Measurements from ENCODE around the gene ELFN2. TPM values are rescaled to one million over a fixed set of nuclear protein-coding genes. Genes with fewer than 3 reads are reported as not detected.

ELFN2 gene
- total and polyA plus RNA-seq, 8 donors: 0.19 to 2.1 (median 1.1) TPM

DNA sequence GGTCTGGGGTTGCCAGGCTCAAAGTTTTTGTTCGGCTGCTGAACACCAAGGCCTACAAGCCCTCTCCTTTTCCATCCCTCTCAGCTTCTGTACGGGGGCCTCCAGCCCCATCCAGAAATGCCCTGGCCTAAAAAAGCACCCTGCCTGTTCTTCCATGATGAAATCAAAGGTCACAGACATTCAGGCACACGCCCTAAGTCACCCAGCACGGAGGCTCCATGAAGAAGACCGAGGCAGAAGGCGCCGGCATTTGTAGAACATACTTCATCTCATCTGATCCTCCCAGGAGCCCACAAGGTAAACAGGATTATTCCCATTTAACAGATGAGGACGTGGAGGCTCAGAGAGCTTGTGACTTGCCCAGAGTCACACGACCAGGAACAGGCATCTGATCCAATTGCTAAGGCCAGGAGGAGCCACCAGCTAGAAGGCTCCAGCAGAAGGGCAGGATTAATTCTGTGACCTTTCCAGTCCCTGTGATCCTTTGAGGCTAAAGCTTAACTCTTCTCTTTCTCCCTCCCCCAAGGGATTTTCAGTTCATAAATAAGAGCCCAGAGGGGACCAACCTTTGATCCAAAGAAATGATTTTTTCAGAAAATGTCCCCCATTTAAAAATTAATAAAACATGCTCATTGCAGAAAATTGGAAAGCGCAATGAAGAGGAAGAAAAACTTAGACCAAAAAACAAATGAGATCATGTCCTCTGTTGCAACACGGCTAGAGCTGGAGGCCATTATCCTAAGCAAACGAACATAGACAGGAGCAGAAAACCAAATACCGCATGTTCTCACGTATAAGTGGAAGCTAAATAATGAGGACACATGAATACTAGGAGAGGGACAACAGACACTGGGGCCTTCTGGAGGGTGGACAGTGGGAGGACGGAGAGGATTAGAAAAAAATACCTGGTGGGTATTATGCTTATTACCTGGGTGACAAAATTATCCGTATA, 106.3 kb downstream of the ELFN2 start:
- TF ChIP-seq CTCF (IDR thresholded peaks at IDR 0.05): no peak
- H3K27ac ChIP-seq: no peak overlapping the region
- intact Hi-C loops (cut with DNase I): no loop called here
- H3K36me3 ChIP-seq: no peaks in the 10 kb centered on the region
- no peak overlapping the region for H3K4me3 ChIP-seq
- 67 to 73% methylated on average over 16 of the region's 16 CpGs for WGBS, 2 donors
- DNase-seq: no peak
- H3K9me3 ChIP-seq: no peaks in the 10 kb centered on the region
- peaks cover 0 to 13% (median 1%) of the 10 kb centered on the region in 4 donors for H3K27me3 ChIP-seq
- ATAC-seq: no peak
- H3K4me1 ChIP-seq: peaks cover 0 to 21% (median 0%) of the 10 kb centered on the region in 3 donors
- FAIRE-seq: no peak

DNA sequence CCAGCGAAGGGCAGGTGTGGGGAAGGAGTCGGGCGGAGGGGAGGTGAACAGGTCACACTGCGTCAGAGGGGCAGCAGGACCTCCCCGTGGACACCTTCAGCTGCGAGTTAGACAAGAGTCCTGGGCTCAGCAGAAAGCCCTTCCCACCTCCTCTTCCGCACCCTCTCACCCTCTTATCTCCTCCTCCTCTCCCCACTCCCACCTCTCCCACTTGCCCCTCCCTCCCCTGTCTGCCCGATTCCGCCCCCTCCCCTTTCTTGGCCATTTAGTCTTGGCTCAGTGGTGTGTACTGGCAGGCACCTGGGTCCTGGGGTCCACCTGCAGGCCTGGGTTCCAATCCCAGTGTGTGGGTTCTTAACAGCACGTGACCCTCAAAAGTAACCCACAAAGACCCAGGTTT, 107.8 kb downstream of the ELFN2 start:
- H3K36me3 ChIP-seq: no peaks in the 10 kb centered on the region
- H3K9me3 ChIP-seq: no peaks in the 10 kb centered on the region
- WGBS, 2 donors: 73 to 79% methylated on average over 10 of the region's 10 CpGs
- intact Hi-C loops (cut with DNase I): loop anchor here in 2 of 3 donors (2.0 to 10.0 kb wide), 3 partner anchors 108 to 137 kb away; partner anchors contain the start of gene ELFN2 (in 1 of the 2)
- no peak overlapping the region for H3K27ac ChIP-seq
- TF ChIP-seq CTCF (IDR thresholded peaks at IDR 0.05): no peak
- H3K27me3 ChIP-seq: peaks cover 0 to 2% (median 0%) of the 10 kb centered on the region in 4 donors
- no peak for FAIRE-seq
- peaks cover 0 to 15% (median 0%) of the 10 kb centered on the region in 3 donors for H3K4me1 ChIP-seq
- no peak for ATAC-seq
- no peak for DNase-seq
- no peak overlapping the region for H3K4me3 ChIP-seq

DNA sequence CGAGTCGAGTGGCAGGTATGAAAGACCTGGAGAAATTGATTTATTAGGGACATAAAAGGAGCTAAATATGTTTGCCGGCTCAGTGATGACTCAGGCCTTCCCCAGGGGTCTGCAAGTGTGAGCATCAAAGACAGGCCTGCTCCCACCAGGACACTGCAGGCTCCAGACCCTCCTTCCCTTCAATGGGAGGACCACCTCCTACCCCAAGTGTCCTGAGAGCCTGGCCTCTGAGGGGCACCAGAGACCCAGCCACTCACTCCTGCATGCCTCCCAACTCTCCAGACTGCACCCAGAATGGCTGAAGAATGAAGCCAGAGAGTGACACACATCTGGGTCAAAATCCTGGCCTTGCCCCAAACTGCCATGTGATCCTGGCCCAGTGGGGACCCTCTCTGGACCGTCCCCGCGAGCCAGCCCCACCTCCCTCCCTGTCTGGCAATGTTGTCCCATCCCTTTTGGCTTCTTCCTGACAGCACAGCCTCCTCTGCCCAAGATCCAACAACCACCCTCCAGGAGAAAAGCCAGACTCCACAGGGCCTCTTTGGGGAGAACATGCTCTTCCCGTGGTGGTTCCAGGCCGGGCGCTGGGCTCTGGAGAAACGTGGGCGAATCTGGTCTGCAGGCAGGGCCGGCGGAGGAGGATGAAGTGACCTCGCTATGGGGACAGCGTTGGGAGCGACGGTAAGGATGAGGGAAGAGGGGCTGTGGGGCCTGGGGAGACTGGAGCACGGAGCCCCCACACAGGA, 108.7 kb downstream of the ELFN2 start:
- Histone ChIP-seq H3K4me3 (no peak overlapping the region), H3K36me3 (no peaks in the 10 kb centered on the region), H3K27me3 (no peaks in the 10 kb centered on the region), H3K4me1 (peaks cover 0 to 7% (median 0%) of the 10 kb centered on the region in 3 donors), H3K9me3 (no peaks in the 10 kb centered on the region), H3K27ac (no peak overlapping the region)
- no peak for FAIRE-seq
- TF ChIP-seq CTCF (IDR thresholded peaks at IDR 0.05): no peak
- WGBS, 2 donors: 61 to 71% methylated on average over 18 of the region's 18 CpGs
- no peak for ATAC-seq
- intact Hi-C loops (cut with DNase I): loop anchor here in 2 of 3 donors (2.0 to 10.0 kb wide), 3 partner anchors 109 to 138 kb away; partner anchors contain the start of gene ELFN2 (in 1 of the 2)
- no peak for DNase-seq

Other genes with a start within 250 kb of the ELFN2 start
- 1 to 10 TPM; 1.2 to 8.0 (median 2.1) TPM for gene C1QTNF6, start 239.2 kb downstream of the ELFN2 start, total RNA-seq
- gene C1QTNF6, start 239.2 kb downstream of the ELFN2 start, polyA plus RNA-seq: 10 to 100 TPM in 1 of 2 donors, 1 to 10 TPM in 1; 9.8 to 10.9 TPM
- gene SSTR3, start 215.0 kb downstream of the ELFN2 start, total RNA-seq: 1 to 10 TPM in 3 of 6 donors, under 1 TPM in 3; 0.32 to 1.6 (median 0.94) TPM
- gene SSTR3, start 215.0 kb downstream of the ELFN2 start, polyA plus RNA-seq: 1 to 10 TPM; 3.3 to 8.7 TPM
- gene RAC2, start 183.2 kb downstream of the ELFN2 start, total RNA-seq: 10 to 100 TPM in 1 of 6 donors, 1 to 10 TPM in 4, under 1 TPM in 1; 0.91 to 12.8 (median 3.2) TPM
- gene RAC2, start 183.2 kb downstream of the ELFN2 start, polyA plus RNA-seq: 1 to 10 TPM; 2.2 to 3.7 TPM
- gene CYTH4, start 145.0 kb downstream of the ELFN2 start, total RNA-seq: 10 to 100 TPM in 2 of 6 donors, 1 to 10 TPM in 3, under 1 TPM in 1; 0.79 to 12.0 (median 3.4) TPM
- 1 to 10 TPM; 2.0 to 3.5 TPM for gene CYTH4, start 145.0 kb downstream of the ELFN2 start, polyA plus RNA-seq
- gene MFNG, start 58.9 kb upstream of the ELFN2 start, total RNA-seq: 10 to 100 TPM in 1 of 6 donors, 1 to 10 TPM in 5; 1.5 to 10.5 (median 3.4) TPM
- 1 to 10 TPM; 5.2 to 6.5 TPM for gene MFNG, start 58.9 kb upstream of the ELFN2 start, polyA plus RNA-seq
- 10 to 100 TPM in 4 of 6 donors, 1 to 10 TPM in 2; 9.9 to 20.6 (median 11.5) TPM for gene CARD10, start 91.9 kb upstream of the ELFN2 start, total RNA-seq
- gene CARD10, start 91.9 kb upstream of the ELFN2 start, polyA plus RNA-seq: 10 to 100 TPM; 29.9 to 30.2 TPM
- 100 to 1,000 TPM in 2 of 6 donors, 10 to 100 TPM in 4; 68.8 to 139 (median 96.1) TPM for gene CDC42EP1, start 133.0 kb upstream of the ELFN2 start, total RNA-seq
- gene CDC42EP1, start 133.0 kb upstream of the ELFN2 start, polyA plus RNA-seq: 10 to 100 TPM; 78.2 to 79.0 TPM
- 10 to 100 TPM; 16.0 to 99.5 (median 40.9) TPM for gene LGALS2, start 152.6 kb upstream of the ELFN2 start, total RNA-seq
- gene LGALS2, start 152.6 kb upstream of the ELFN2 start, polyA plus RNA-seq: 10 to 100 TPM; 26.2 to 61.7 TPM
- gene GGA1, start 181.4 kb upstream of the ELFN2 start, total RNA-seq: 10 to 100 TPM; 17.9 to 36.4 (median 21.5) TPM
- gene GGA1, start 181.4 kb upstream of the ELFN2 start, polyA plus RNA-seq: 10 to 100 TPM; 81.5 to 84.9 TPM
- gene SH3BP1, start 212.2 kb upstream of the ELFN2 start, total RNA-seq: 1 to 10 TPM; 2.0 to 9.3 (median 3.9) TPM
- 1 to 10 TPM; 2.7 to 5.9 TPM for gene SH3BP1, start 212.2 kb upstream of the ELFN2 start, polyA plus RNA-seq
- 1 to 10 TPM; 3.6 to 6.8 (median 5.4) TPM for gene PDXP, start 231.2 kb upstream of the ELFN2 start, total RNA-seq
- gene PDXP, start 231.2 kb upstream of the ELFN2 start, polyA plus RNA-seq: 10 to 100 TPM in 1 of 2 donors, 1 to 10 TPM in 1; 4.6 to 16.3 TPM
- 100 to 1,000 TPM in 2 of 6 donors, 10 to 100 TPM in 4; 15.9 to 191 (median 40.9) TPM for gene LGALS1, start 248.2 kb upstream of the ELFN2 start, total RNA-seq
- gene LGALS1, start 248.2 kb upstream of the ELFN2 start, polyA plus RNA-seq: 100 to 1,000 TPM; 172 to 249 TPM

Measured in pancreas (tissue), 10 donors.